GM20000 (cell line): ENCODE measurements around the gene ZNF354B.

ENCODE experiments used
- DNase-seq: peaks from one replicate; pipeline ENCODE4 v3.0.0; 2012; ENCODE audit warnings: low spot score
- TF ChIP-seq, protein P1 (sequence below): IDR thresholded peaks from 2 replicates; pipeline ENCODE4 v1.5.1; 2012; ENCODE audit warnings: mild to moderate bottlenecking, control low read depth; ENCODE audit errors: extremely low read depth, missing control alignments

ZNF354B gene

DNA sequence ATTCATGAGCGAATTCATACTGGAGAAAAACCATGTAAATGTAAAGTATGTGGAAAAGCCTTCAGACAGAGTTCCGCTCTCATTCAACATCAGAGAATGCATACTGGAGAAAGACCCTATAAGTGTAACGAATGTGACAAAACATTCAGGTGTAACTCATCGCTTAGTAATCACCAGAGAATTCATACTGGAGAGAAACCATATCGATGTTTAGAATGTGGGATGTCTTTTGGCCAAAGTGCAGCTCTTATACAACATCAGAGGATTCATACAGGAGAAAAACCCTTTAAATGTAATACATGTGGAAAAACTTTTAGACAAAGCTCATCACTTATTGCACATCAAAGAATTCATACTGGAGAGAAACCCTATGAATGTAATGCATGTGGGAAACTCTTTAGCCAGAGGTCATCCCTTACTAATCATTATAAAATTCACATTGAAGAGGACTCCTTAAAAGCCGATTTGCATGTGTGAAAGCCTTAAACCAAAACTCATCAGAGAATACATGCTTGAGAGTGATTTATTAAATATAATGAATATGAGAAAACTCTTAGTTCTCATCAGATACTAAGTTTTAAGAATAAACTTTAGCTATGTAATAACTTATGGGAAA, 24.2 kb downstream of the ZNF354B start:
- TF ChIP-seq, protein P1, sequence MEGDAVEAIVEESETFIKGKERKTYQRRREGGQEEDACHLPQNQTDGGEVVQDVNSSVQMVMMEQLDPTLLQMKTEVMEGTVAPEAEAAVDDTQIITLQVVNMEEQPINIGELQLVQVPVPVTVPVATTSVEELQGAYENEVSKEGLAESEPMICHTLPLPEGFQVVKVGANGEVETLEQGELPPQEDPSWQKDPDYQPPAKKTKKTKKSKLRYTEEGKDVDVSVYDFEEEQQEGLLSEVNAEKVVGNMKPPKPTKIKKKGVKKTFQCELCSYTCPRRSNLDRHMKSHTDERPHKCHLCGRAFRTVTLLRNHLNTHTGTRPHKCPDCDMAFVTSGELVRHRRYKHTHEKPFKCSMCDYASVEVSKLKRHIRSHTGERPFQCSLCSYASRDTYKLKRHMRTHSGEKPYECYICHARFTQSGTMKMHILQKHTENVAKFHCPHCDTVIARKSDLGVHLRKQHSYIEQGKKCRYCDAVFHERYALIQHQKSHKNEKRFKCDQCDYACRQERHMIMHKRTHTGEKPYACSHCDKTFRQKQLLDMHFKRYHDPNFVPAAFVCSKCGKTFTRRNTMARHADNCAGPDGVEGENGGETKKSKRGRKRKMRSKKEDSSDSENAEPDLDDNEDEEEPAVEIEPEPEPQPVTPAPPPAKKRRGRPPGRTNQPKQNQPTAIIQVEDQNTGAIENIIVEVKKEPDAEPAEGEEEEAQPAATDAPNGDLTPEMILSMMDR: no peak

DNA sequence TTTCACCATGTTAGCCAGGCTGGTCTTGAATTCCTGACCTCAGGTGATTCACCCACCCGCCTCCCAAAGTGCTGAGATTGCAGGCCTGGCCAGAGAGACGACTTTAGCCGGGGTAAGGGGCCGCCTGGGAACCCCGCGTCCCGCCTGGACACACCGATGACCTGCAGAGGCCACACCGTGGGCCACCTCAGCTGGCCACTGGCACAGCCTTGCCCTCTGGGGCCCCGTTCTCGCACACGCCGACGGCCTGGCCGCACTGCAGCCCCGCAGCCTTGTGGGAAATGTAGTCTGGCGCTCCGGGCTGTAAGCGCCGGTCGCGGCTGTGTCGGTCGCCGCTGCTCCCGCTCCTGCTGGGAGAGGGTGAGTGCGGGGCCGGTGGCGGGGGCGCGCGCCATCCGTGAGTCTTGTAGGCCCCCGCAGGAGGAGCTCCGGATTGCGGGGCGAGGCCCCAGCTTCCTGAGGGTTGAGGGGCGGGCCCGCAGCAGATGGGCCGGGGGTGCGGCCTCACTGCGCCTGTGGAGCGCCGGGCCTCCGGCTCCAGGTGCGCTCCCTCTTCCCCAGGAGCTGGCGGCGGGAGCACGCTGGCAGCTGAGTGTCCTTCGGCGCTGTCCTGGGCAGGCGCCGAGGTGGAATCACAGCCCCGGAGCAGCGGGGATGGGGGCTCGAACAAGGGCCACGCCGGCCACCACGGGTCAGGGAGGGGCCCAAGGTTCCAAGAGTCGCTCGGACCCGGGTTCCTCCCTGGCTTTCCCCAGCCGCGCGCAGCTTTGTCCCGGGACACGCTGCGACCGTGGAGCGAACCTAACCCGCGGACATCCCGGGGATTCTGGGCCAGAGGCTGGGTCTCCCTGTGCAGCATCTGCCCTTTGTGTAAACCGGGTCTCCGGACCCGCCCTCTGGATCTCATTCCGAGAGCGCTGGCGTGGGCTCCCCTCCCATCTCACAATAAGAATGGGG, 36.1 kb downstream of the ZNF354B start, which contains the start of gene ZFP2:
Gene ZFP2, plus strand, starts transcription at position 299 of the 957 bp plus-strand sequence. CDS start 35,401 bp downstream, outside the sequence.
- DNase-seq: peak; percentile 23
- TF ChIP-seq, protein P1: no peak

More for the DNA sequence above, 24.2 kb downstream of the ZNF354B start:
- no peak for DNase-seq

- TF ChIP-seq, protein P1: no peak
- no peak for DNase-seq
These were observed 39.5 kb downstream of the ZNF354B start for GRCh38 chr5:178899289-178899688.

- TF ChIP-seq, protein P1: no peak
- no peak for DNase-seq
These were observed 43.1 kb downstream of the ZNF354B start for GRCh38 chr5:178902849-178903248.

- no peak for DNase-seq
- TF ChIP-seq, protein P1: no peak
These were observed 72.3 kb downstream of the ZNF354B start for GRCh38 chr5:178931846-178932760.
